Ishikawa (cell line): ENCODE data around the gene CSHL1.

Experiments
- CEBPB ChIP-seq: IDR thresholded peaks from 2 replicates; pipeline ENCODE4 v1.6.1; 2012
- CREB1 ChIP-seq: IDR thresholded peaks from 2 replicates; pipeline ENCODE4 v1.6.1; 2012; ENCODE audit warnings: low read depth
- EGR1 ChIP-seq: IDR thresholded peaks from 2 replicates; pipeline ENCODE4 v1.6.1; 2012
- EP300 ChIP-seq: IDR thresholded peaks from 2 replicates; pipeline ENCODE4 v1.6.1; 2012; ENCODE audit warnings: borderline replicate concordance
- FOXM1 ChIP-seq: IDR thresholded peaks from 2 replicates; pipeline ENCODE4 v1.6.1; 2012; ENCODE audit warnings: low read depth, borderline replicate concordance
- MAX ChIP-seq: IDR thresholded peaks from 2 replicates; pipeline ENCODE4 v1.6.1; 2012
- NFIC ChIP-seq: IDR thresholded peaks from 2 replicates; pipeline ENCODE4 v1.6.1; 2012
- RAD21 ChIP-seq: IDR thresholded peaks from 2 replicates; pipeline ENCODE4 v1.6.1; 2012; ENCODE audit warnings: low read depth
- REST ChIP-seq: IDR thresholded peaks from 2 replicates; pipeline ENCODE4 v1.6.1; 2012; ENCODE audit warnings: low read depth, mild to moderate bottlenecking
- TAF1 ChIP-seq: IDR thresholded peaks from 2 replicates; pipeline ENCODE4 v1.6.1; 2012; ENCODE audit warnings: low read depth, mild to moderate bottlenecking
- TCF12 ChIP-seq: IDR thresholded peaks from 2 replicates; pipeline ENCODE4 v1.6.1; 2012; ENCODE audit warnings: low read depth
- TEAD4 ChIP-seq: IDR thresholded peaks from 2 replicates; pipeline ENCODE4 v1.6.1; 2012
- USF1 ChIP-seq: IDR thresholded peaks from 2 replicates; pipeline ENCODE4 v1.6.1; 2012
- YY1 ChIP-seq: IDR thresholded peaks from 2 replicates; pipeline ENCODE4 v1.6.1; 2012; ENCODE audit warnings: low read depth
- ZBTB7A ChIP-seq: IDR thresholded peaks from 2 replicates; pipeline ENCODE4 v1.6.1; 2012; ENCODE audit warnings: low read depth

CSHL1 gene

GRCh38 chr17:63955232-63955631 is 44.2 kb upstream of the CSHL1 start:
- TF ChIP-seq NFIC (no peak), RAD21 (no peak), FOXM1 (no peak)

- no peak for TF ChIP-seq CREB1
- no peak for TF ChIP-seq YY1
- TF ChIP-seq TAF1, result no peak
- no peak for TF ChIP-seq MAX
- no peak for TF ChIP-seq CEBPB
- no peak for TF ChIP-seq REST
- no peak for TF ChIP-seq EGR1
- TF ChIP-seq NFIC, result no peak
- no peak for TF ChIP-seq FOXM1
- no peak for TF ChIP-seq RAD21
- no peak for TF ChIP-seq EP300
- TF ChIP-seq TCF12, result no peak
- TF ChIP-seq USF1, result no peak
- no peak for TF ChIP-seq TEAD4
- TF ChIP-seq ZBTB7A, result no peak
Observed at GRCh38 chr17:63954402-63955063, 43.5 kb upstream of the CSHL1 start.

GRCh38 chr17:63950940-63951907 is 40.2 kb upstream of the CSHL1 start:
- TF ChIP-seq FOXM1 (no peak), USF1 (no peak), YY1 (no peak), RAD21 (peak; percentile 65)

- TF ChIP-seq TCF12 (no peak), CREB1 (no peak), FOXM1 (no peak), USF1 (no peak), TAF1 (no peak), ZBTB7A (no peak), EGR1 (no peak), TEAD4 (no peak), NFIC (no peak), MAX (no peak), REST (no peak), RAD21 (no peak), CEBPB (no peak), EP300 (no peak), YY1 (no peak)
Observed at GRCh38 chr17:63949576-63950250, 38.7 kb upstream of the CSHL1 start.

GRCh38 chr17:63948521-63948920 is 37.5 kb upstream of the CSHL1 start:
- TF ChIP-seq NFIC, result no peak
- TF ChIP-seq YY1, result no peak
- TF ChIP-seq CREB1, result no peak
- TF ChIP-seq TAF1, result no peak
- TF ChIP-seq TEAD4, result no peak
